NCI-H446 treated with DMSO at 0.1 percent for 48 hours (cell line): ENCODE measurements around the gene NFATC1.

Experiments
- DNase-seq: peaks from one replicate; lab custom pipeline; 2025; lab: John Stamatoyannopoulos, UW

The NFATC1 gene

DNA sequence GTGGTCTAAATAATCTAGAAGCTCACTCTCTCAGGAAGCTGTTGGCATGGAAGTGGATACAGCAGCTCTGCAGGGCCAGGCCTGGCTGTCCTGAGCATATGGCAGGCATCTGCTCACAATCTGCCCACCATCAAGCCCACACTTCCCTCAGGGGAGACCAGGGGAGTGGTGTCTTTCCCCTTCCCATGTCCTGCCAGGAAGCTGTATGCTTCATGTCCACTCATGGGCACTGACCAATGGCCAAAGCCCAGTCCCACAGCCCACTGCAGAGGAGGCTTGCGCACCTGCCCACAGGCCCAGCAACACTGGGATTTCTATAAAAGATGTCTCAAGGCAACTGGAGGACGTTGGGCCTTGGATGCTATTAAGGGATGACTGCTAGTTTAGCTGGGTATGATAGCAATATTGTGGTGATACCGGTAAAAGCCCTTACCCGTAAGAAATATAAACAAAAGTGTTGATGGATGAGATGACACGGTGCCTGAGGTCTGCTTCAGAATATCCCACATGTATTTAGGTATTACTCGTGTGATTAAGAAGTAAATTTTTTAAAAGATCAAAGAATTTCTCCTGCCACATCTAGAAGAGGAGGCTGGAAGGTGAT lies 177.2 kb downstream of the NFATC1 start:
- DNase-seq, result no peak

DNA sequence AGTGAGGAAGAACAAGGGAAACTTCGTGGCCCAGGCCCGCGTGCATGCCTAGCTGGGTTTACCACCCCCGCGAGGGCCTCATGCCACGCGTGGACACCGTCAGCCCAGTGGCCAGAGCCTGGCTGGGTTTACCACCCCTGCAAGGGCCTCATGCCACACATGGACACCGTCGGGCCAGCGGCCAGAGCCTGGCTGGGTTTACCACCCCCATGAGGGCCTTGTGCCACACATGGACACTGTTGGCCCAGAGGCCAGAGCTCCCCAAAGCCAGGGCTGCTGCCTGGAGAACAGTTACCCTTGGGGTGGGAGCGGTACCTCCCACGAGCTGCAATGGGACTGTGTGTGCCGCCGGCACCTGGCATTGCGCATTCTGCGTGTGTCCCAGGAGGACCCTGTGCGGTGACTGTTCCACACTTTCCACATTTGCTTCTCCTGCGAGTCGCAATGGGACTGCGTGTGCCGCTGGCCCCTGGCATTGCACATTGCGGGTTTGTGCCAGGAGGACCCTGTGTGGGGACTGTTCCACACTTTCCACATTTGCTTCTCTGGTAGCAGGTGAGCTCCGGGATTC lies 178.3 kb downstream of the NFATC1 start:
- DNase-seq, result no peak

DNA sequence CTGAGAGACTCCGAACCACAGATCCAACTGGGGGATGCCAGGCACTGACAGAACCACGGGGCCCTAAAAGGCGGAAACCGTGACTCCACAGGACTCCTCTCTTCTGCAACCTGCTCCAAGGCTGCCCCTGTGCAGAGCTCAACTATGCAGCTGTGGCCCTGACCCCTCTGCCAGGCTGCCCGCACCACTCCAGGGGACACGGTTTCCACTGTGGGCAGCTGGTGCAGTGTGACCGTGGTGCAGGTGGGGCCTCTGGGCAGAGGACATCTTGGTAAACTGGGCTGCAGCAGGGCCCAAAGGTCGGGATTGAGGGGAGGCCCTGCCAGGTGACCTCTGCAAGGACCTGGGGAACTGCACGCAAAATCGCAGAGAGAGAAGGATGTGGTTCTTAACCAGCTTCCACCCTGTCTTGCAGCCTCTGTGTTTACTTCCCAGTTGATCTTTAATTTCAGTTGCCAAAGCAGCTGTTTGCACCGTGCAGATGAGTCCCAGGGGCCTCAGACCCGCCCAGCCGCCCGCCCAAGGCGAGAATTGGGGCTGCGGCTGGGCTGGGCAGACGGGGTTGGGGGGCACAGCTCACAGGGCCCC lies 179.3 kb downstream of the NFATC1 start:
- DNase-seq, result no peak

DNA sequence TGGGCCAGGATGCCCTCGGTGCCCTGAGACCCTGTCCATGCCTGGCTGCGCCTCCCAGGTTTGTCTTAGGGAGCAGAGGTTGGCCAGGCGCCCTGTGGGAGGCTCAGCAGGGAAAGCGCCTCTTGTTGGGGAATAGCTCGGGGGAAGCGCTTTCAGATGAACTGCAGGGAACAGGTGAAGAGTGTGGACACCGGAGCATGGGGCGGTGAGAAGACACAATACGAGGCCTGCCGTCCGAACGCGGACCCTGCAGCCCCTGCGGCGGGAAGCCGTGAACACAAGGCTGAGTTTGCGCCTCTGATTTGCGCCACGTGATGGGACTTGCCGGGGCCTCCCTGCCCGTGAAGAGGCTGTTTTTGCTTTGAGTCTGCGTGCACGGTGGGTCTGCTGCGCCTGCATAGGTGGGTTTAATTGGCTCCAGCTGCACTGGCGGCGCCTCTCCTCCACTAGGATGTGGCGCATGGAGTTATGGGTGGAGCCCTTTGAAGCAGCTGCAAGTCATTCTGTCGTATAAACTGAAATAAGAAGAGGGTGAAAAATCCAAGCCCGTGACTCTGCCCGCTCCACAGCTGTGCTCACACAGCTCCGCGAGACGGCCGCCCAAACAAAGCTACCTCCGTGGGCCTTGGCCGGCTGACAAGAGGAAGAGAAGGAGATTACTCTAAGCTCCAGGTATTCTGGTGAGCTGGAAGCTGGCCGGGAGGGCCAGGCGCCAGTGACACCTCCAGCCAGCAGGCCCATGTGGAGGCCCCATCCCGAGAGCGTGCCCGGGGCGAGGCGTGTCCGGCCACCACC lies 180.4 kb downstream of the NFATC1 start:
- DNase-seq, result peak; percentile 6

DNA sequence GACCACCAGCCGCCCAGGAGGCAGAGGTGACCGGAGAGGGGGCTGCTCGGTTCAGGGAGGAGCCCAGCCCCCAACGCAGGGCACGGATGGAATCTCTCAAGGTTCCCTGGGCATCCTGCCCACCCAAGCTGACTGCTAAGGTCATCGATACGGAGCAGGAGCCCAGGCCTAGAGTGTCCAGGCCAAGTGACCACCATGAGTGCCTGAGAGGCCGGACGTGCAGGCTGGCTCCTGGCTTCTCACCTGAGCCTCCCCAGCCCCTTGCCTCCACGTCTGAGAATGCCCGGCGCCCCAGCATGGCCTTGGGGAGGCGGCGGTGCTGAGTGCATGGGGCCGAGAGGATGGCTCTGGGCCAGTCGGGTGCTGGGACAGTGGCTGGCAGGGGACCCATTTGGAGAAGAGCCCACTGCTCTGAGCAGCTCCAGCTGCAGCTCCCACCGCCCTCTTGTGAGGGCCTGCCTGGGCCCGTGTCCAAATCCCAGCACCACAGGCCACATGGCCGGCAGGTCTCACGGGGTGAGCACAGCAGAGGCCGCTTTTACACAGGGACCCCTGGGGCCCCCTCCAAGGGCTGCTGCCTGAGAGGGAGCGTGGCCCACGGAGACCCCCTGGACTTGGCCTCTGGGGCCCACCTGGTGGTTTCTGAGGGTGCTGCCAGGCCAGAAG lies 181.1 kb downstream of the NFATC1 start:
- peak; percentile 75 for DNase-seq

DNA sequence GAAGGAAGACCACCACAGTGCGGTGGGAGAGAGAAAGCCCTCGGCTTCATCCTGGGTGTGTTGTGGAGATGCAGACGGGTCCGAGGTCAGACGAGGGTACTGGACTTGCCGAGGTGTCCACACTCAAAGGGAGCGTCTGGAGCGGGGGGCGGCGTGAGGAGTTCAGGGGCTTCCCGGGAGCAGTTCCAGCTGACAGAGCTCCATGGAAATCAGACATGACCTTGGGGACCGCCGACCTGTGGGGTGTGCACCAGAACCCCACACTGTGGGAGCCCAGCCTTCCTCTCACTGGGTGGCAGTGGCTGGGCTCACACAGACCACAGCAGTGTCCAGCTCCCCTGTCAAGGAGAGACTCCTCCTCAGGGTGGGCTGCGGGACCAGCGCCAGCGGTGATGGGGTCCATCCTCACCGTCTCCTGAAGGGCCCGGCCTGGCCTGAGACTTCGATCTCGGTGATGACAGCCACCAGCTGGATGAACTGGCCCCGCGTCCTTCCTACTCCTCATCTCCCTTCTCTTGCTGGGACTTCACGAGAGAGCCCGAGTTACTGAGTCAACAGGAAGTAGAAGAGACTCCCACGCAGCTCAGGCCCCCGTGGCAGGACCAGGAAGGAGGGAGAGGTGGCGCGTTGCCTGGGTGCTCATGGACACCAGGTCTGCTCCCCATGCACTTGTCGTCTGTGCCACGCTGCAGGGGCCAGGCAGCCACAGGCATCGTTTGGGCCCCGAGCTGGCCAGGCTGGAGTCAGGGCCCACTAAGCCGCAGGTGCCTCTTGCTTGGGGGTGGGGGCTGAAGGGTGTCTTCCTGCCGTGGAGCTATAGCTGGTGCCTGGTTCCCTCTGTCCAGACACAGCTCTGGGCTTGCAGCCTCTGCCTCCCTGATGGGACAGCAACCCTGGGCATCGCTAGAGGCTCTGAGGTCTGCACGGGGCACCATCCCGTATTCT lies 182.0 kb downstream of the NFATC1 start:
- no peak for DNase-seq

DNA sequence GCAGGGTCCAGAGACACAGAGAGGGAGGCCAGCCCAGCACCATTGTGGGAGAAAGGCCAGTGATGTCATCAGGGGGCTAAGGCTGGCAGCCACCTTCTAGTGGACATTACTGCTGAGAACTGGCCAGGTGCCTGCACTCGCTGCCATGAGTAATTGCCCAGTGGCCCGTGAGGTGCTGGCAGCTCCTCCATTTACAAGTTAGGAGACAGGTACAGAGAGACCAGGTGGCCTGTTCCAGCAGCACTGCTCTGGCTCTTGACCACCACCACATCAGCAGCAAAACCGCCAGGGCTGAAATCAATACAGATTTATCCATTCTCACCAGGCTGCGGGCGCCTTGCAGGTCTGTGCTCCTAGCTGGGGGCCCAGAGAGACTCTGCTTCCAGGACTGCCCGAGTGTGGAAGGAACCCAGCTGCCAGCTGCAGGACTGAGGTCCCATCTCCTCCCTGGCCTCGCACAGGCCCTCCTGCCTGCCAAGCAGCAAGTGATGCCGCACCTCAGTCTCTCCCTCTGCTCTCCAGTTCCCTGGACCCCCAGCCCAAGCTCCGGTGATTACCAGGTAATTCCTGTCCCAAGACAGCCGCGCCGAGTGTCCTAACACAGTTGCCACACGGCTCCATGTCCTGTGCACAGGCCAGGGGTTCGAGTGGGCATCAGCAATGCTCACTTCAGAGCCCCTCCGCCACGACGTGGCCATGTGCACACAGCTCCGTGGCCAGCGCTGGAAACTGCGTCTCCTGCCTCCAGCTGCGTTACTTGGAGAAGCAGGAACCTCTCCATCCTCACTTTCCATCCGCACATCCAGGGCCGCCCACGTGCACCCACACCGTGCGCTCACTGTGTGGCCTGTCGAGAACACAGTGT lies 182.9 kb downstream of the NFATC1 start:
- no peak for DNase-seq
